IMR-90 (cell line): ENCODE results near the gene SMAD2. TPM values are rescaled to one million over a fixed set of nuclear protein-coding genes. Genes with fewer than 3 reads are reported as not detected.

Source experiments
- ATAC-seq: fragments of 200-7000 bp; cut with Tn5 transposase; 2 replicates; pipeline ENCODE4 v1.9.1; 2020; ENCODE audit warnings: low read depth, mild to moderate bottlenecking, moderate library complexity
- BruUV-seq: library from RNA; stranded (reverse); fragments of 400-500 nt; replicated peaks from 2 replicates; lab custom pipeline; 2021; lab: Mats Ljungman, UMichigan
- CTCF ChIA-PET: fragments of 300-600 bp; formaldehyde crosslinking; extraction: SDS; loops from one replicate; lab custom pipeline; 2021; ENCODE audit warnings: antibody characterized with exemption; lab: Yijun Ruan, JAX
- POLR2A ChIA-PET: fragments of 300-600 bp; sonication (Branson Sonifier 250); formaldehyde crosslinking; loops from one replicate; lab custom pipeline; 2022; ENCODE audit warnings: antibody characterized with exemption; ENCODE audit not compliant: unreplicated experiment; lab: Charles Lee
- DNase-seq: peaks from one replicate; pipeline ENCODE4 v3.0.0; 2013
- H2AFZ ChIP-seq: replicated peaks from 2 replicates; pipeline ENCODE3; 2013; ENCODE audit warnings: low read length, mild to moderate bottlenecking; ENCODE audit not compliant: poor library complexity
- H2AK5ac ChIP-seq: 2 replicates; pipeline ENCODE4 v1.6.1; 2013; ENCODE audit warnings: low read depth, low read length, inconsistent platforms
- H2AK9ac ChIP-seq: replicated peaks from 2 replicates; pipeline ENCODE3; 2013; ENCODE audit warnings: mild to moderate bottlenecking, low read depth, low read length, moderate library complexity; ENCODE audit not compliant: poor library complexity
- H2BK120ac ChIP-seq: 2 replicates; pipeline ENCODE4 v1.6.1; 2013; ENCODE audit warnings: low read depth, low read length, inconsistent platforms
- H2BK15ac ChIP-seq: 3 replicates; pipeline ENCODE4 v1.6.1; 2013; ENCODE audit warnings: low read depth, low read length, inconsistent platforms
- H2BK20ac ChIP-seq: 2 replicates; pipeline ENCODE4 v1.6.1; 2013; ENCODE audit warnings: low read depth, mild to moderate bottlenecking, inconsistent platforms, low read length, moderate library complexity
- H2BK5ac ChIP-seq: 2 replicates; pipeline ENCODE4 v1.6.1; 2013; ENCODE audit warnings: mild to moderate bottlenecking, low read depth, low read length, inconsistent platforms; ENCODE audit not compliant: poor library complexity, severe bottlenecking
- H3K14ac ChIP-seq: replicated peaks from 2 replicates; pipeline ENCODE4 v1.6.1; 2013; ENCODE audit warnings: low read depth, low read length, inconsistent platforms
- H3K18ac ChIP-seq: 2 replicates; pipeline ENCODE4 v1.6.1; 2013; ENCODE audit warnings: low read depth, low read length, control low read depth
- H3K23ac ChIP-seq: 2 replicates; pipeline ENCODE4 v1.6.1; 2013; ENCODE audit warnings: low read depth, low read length, inconsistent platforms
- H3K27ac ChIP-seq: 2 replicates; pipeline ENCODE4 v1.5.1; 2013; ENCODE audit warnings: mild to moderate bottlenecking, control low read depth, low read length; ENCODE audit not compliant: insufficient read depth
- H3K27me3 ChIP-seq: 2 replicates; pipeline ENCODE4 v1.6.1; 2013; ENCODE audit warnings: low read length; ENCODE audit not compliant: control insufficient read depth, insufficient read depth
- H3K36me3 ChIP-seq: 2 replicates; pipeline ENCODE4 v1.6.1; 2013; ENCODE audit warnings: low read length, mixed read lengths; ENCODE audit not compliant: control insufficient read depth, insufficient read depth
- H3K4ac ChIP-seq: 2 replicates; pipeline ENCODE4 v1.6.1; 2013; ENCODE audit warnings: low read depth, low read length, inconsistent platforms
- H3K4me1 ChIP-seq: 2 replicates; pipeline ENCODE4 v1.6.1; 2013; ENCODE audit warnings: low read length, mixed read lengths; ENCODE audit not compliant: control insufficient read depth, insufficient read depth
- H3K4me2 ChIP-seq: 2 replicates; pipeline ENCODE4 v1.6.1; 2013; ENCODE audit warnings: low read depth, mild to moderate bottlenecking, control low read depth, low read length, moderate library complexity
- H3K4me3 ChIP-seq: 2 replicates; pipeline ENCODE4 v1.5.1; 2013; ENCODE audit warnings: low read depth, mild to moderate bottlenecking, control low read depth, low read length, moderate library complexity; ENCODE audit not compliant: insufficient read depth
- H3K56ac ChIP-seq: 2 replicates; pipeline ENCODE4 v1.6.1; 2013; ENCODE audit warnings: low read length, inconsistent platforms; ENCODE audit not compliant: insufficient read depth; ENCODE audit errors: extremely low read depth
- H3K79me1 ChIP-seq, 2 experiments: 2 replicates each; pipeline ENCODE4 v1.6.1; 2013; ENCODE audit warnings: low read length in 2 of 2, inconsistent platforms in 1 of 2, low read depth in 1 of 2
- H3K9ac ChIP-seq: 2 replicates; pipeline ENCODE4 v1.6.1; 2013; ENCODE audit warnings: low read depth, low read length, control low read depth
- H3K9me1 ChIP-seq: 2 replicates; pipeline ENCODE4 v1.6.1; 2013; ENCODE audit warnings: low read length, inconsistent platforms; ENCODE audit not compliant: insufficient read depth
- H3K9me3 ChIP-seq: 2 replicates; pipeline ENCODE4 v1.6.1; 2013; ENCODE audit warnings: low read length; ENCODE audit not compliant: control insufficient read depth, insufficient read depth
- H4K20me1 ChIP-seq: 2 replicates; pipeline ENCODE4 v1.6.1; 2013; ENCODE audit warnings: low read length, inconsistent platforms; ENCODE audit not compliant: insufficient read depth
- H4K5ac ChIP-seq: 2 replicates; pipeline ENCODE4 v1.6.1; 2013; ENCODE audit warnings: mild to moderate bottlenecking, low read depth, low read length, control low read depth
- H4K8ac ChIP-seq, 2 experiments: 2 replicates each; pipeline ENCODE4 v1.6.1; 2013; ENCODE audit warnings: low read depth in 2 of 2, low read length in 2 of 2, control low read depth in 1 of 2, inconsistent platforms in 1 of 2
- H4K91ac ChIP-seq: 2 replicates; pipeline ENCODE4 v1.6.1; 2013; ENCODE audit warnings: low read depth, low read length, inconsistent platforms; ENCODE audit not compliant: insufficient read depth
- CHD1 ChIP-seq: IDR thresholded peaks from 2 replicates; pipeline ENCODE4 v1.6.1; 2012; ENCODE audit warnings: low read depth, low read length, improper control_type of control experiment
- WGBS, 2 experiments: methylation state at CpG; one replicate each; pipeline versions ENCODE4 v1.1.5 to v1.1.7; 2013; ENCODE audit warnings: missing lambda C conversion rate in 2 of 2; ENCODE audit not compliant: insufficient read length in 1 of 2; ENCODE audit errors: extremely low coverage in 2 of 2; 5-methylcytosine and 5-hydroxymethylcytosine counted together
- dilution Hi-C: fragments of 300-500 bp; cut with HindIII; formaldehyde crosslinking; loops from one replicate; pipeline ENCODE4 v1.14.3; 2018; ENCODE audit warnings: low sequenced_read_pairs; ENCODE audit not compliant: unreplicated experiment
- in situ Hi-C: fragments of 300-500 bp; cut with MboI; formaldehyde crosslinking; loops from 3 replicates; pipeline ENCODE4 v1.14.3; 2019; ENCODE audit warnings: low sequenced_read_pairs, inconsistent platforms, mixed read lengths
- intact Hi-C: fragments of 100-400 bp; cut with micrococcal nuclease; formaldehyde crosslinking; loops from 2 replicates; pipeline ENCODE4 v1.10.0; 2022
- polyA plus RNA-seq, 3 experiments: library from polyadenylated mRNA; depleted of rRNA; stranded (reverse); fragments of >200 nt; gene quantifications; 2 replicates each; pipeline ENCODE4 v1.2.3, GENCODE V29; 2012; ENCODE audit warnings: low replicate concordance in 1 of 3
- total RNA-seq: library from RNA; depleted of rRNA; stranded (reverse); fragments of >200 nt; gene quantifications from 2 replicates; pipeline ENCODE4 v1.2.3, GENCODE V29; 2012
- TF ChIP-seq, protein P1 (sequence below): fragments of 150-350 bp; IDR thresholded peaks from 2 replicates; pipeline ENCODE4 v1.6.1; 2016; ENCODE audit warnings: low read depth, mild to moderate bottlenecking, low read length, moderate library complexity, borderline replicate concordance

SMAD2 gene
- total and polyA plus RNA-seq, 2 of the 4 experiments (the other 2 are of a cell fraction), result 41.7 to 171 TPM

DNA sequence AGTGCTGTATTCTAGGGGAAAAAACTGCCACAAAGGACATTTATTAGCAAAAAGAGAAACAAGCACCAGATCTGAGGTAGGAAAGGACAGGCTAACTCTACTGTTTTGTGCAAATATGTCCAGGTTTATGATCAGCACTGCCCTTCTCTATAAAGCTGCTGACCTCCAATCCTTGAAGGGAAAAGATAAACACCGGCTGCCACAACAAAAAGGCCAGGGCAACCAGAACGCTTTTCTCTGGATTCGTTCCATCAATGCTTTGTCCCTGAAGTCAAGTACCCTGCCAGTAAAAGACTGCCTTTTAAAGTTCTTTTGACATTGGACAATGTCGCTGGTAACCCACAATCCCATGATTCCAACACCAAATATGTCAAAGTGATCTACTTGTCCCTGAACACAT is 21.0 kb downstream of the SMAD2 start:
- ATAC-seq, result no peak
- no peak overlapping the region for H3K4ac ChIP-seq
- H3K4me3 ChIP-seq, result no peak overlapping the region
- no peak overlapping the region for H2AK5ac ChIP-seq
- no peak for TF ChIP-seq CHD1
- TF ChIP-seq, protein P1, sequence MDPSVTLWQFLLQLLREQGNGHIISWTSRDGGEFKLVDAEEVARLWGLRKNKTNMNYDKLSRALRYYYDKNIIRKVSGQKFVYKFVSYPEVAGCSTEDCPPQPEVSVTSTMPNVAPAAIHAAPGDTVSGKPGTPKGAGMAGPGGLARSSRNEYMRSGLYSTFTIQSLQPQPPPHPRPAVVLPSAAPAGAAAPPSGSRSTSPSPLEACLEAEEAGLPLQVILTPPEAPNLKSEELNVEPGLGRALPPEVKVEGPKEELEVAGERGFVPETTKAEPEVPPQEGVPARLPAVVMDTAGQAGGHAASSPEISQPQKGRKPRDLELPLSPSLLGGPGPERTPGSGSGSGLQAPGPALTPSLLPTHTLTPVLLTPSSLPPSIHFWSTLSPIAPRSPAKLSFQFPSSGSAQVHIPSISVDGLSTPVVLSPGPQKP, result no peak
- no peak overlapping the region for H2AK9ac ChIP-seq
- no peak overlapping the region for H2BK5ac ChIP-seq
- intact Hi-C loops (no loop called here), in situ Hi-C loops (no loop called here), dilution Hi-C loops (no loop called here)
- H4K5ac ChIP-seq, result no peak overlapping the region
- no peak overlapping the region for H3K4me2 ChIP-seq
- H3K27ac ChIP-seq, result no peak overlapping the region
- peaks cover 49% of the 10 kb centered on the region for H4K20me1 ChIP-seq
- no peak overlapping the region for H3K23ac ChIP-seq
- peaks cover 36 to 57% of the 10 kb centered on the region in 2 experiments for H3K79me1 ChIP-seq
- 89% methylated on average over 3 of the region's 4 CpGs; no CpG with 5 or more reads in 1 of the 2 experiments for WGBS, 2 experiments
- H2BK120ac ChIP-seq, result no peak overlapping the region
- no peaks in the 10 kb centered on the region for H3K27me3 ChIP-seq
- POLR2A ChIA-PET, result no interaction called here
- H4K8ac ChIP-seq, result no peak overlapping the region
- no peak overlapping the region for H2BK20ac ChIP-seq
- H2BK15ac ChIP-seq, result no peak overlapping the region
- no peak overlapping the region for H4K91ac ChIP-seq
- H3K9me1 ChIP-seq, result no peaks in the 10 kb centered on the region
- CTCF ChIA-PET, result interaction anchor here (0.7 kb wide), 1 partner anchor 89 kb away, joined by 3 read pairs; no protein-coding TSS in a partner anchor
- H2AFZ ChIP-seq, result no peak overlapping the region
- H3K36me3 ChIP-seq, result peaks cover 5% of the 10 kb centered on the region; the same call in 1 of the 2 replicates
- H3K9me3 ChIP-seq, result peaks cover 3% of the 10 kb centered on the region
- no peak overlapping the region for H3K9ac ChIP-seq
- H3K18ac ChIP-seq, result no peak overlapping the region
- no peak for DNase-seq
- H3K14ac ChIP-seq, result no peak overlapping the region
- no TSS peak for BruUV-seq
- H3K4me1 ChIP-seq, result no peaks in the 10 kb centered on the region
- H3K56ac ChIP-seq, result no peak overlapping the region
